Gastroesophageal sphincter (tissue), 3 donors: ENCODE measurements around the gene TXK.

Experiments used
- EP300 ChIP-seq: sonication (generic); formaldehyde crosslinking; IDR thresholded peaks from one replicate; pipeline ENCODE4 v1.6.1; 2017; ENCODE audit warnings: antibody characterized with exemption, mild to moderate bottlenecking
- POLR2A ChIP-seq, 2 donors: fragments of 450-650 bp; IDR thresholded peaks; one replicate each; pipeline ENCODE4 v1.6.1; 2017; ENCODE audit warnings: antibody characterized with exemption in 2 of 2, mild to moderate bottlenecking in 2 of 2, moderate library complexity in 1 of 2
- POLR2AphosphoS5 ChIP-seq: sonication (generic); formaldehyde crosslinking; IDR thresholded peaks from one replicate; pipeline ENCODE4 v1.6.1; 2017; ENCODE audit warnings: antibody characterized with exemption
- TF ChIP-seq, protein P1 (sequence below), 4 experiments: fragments of 200-600 bp in 2 of 4; fragments of 450-650 bp in 2 of 4; sonication (generic) in 1 of 4; IDR thresholded peaks; one replicate each; pipeline ENCODE4 v1.5.1; 2017 to 2019; ENCODE audit warnings: antibody characterized with exemption in 4 of 4, mild to moderate bottlenecking in 2 of 4, moderate library complexity in 2 of 4

DNA sequence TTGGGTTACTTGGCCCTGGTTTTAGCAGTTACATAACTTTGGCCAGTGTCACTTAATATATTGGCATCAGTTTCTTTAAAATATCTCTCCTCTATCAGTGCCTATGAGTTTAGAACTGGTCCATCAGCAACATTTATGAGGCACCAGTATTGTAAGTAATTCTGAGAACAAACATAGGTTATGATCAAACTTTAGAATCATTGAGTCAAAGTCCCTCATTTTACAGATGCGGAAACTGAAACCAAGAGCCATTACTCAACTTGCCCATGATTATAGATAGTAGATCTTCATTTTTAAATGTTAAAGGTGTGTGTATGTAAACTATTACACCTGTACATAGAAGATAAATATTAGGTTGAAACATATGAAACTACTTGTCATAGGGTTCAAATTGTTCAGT lies 113.0 kb downstream of the TXK start:
- TF ChIP-seq EP300 (no peak), POLR2AphosphoS5 (no peak), POLR2A (IDR thresholded peaks at IDR 0.05) (no peak)
- TF ChIP-seq, protein P1, sequence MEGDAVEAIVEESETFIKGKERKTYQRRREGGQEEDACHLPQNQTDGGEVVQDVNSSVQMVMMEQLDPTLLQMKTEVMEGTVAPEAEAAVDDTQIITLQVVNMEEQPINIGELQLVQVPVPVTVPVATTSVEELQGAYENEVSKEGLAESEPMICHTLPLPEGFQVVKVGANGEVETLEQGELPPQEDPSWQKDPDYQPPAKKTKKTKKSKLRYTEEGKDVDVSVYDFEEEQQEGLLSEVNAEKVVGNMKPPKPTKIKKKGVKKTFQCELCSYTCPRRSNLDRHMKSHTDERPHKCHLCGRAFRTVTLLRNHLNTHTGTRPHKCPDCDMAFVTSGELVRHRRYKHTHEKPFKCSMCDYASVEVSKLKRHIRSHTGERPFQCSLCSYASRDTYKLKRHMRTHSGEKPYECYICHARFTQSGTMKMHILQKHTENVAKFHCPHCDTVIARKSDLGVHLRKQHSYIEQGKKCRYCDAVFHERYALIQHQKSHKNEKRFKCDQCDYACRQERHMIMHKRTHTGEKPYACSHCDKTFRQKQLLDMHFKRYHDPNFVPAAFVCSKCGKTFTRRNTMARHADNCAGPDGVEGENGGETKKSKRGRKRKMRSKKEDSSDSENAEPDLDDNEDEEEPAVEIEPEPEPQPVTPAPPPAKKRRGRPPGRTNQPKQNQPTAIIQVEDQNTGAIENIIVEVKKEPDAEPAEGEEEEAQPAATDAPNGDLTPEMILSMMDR (IDR thresholded peaks at IDR 0.05): no peak
